ENCODE results near the gene CYREN. TPM values are rescaled to one million over a fixed set of nuclear protein-coding genes. Genes with fewer than 3 reads are reported as not detected.

Gene CYREN
- polyA plus RNA-seq, 1 donor (not counting 4 experiments of a cell fraction or from before 2014, with no cell fraction given): 41.7 TPM

DNA sequence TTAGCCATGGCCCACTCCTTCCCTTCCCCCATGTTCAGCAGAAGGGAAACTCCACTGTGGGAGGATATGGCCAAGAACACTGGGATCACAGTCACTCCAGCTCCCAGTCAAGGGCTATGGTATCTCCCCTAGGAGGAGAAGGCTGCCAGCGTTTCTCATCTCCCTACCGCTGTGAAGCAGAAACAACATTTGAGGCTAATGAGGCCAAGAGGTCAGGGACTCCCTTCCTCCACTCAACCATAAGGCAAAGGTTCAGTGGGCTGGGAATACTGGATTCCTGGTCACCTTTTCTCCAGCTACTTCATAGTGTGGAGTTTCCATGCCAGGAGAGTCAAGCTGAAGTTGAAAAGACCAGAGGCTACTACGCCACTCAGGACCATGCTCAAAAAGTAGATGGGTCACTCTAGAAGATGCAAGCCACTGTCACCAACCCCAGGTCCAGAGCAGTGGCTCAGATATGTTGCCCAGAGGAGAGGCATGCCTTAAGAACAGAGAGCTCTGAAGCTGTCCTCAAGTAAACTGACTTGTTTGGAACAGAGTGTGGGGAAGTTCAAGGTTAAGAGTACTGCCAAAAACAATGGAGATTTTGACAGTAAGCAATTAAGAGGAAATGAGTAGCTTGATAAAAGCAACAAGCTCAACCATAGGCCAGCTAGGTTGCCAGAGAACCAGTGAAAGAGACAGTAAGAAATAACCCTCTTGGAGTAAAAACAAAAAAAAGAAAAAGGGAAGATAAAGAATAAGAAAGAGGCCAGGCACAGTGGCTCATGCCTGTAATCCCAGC, 26.4 kb downstream of the CYREN start:
- dilution Hi-C loops (cut with MboI; ENCODE audit: extremely low pct_ligation_motif_present, low sequenced_read_pairs): no loop called here
- no peak overlapping the region for H2AFZ ChIP-seq (ENCODE audit: control insufficient read depth, low read length)

DNA sequence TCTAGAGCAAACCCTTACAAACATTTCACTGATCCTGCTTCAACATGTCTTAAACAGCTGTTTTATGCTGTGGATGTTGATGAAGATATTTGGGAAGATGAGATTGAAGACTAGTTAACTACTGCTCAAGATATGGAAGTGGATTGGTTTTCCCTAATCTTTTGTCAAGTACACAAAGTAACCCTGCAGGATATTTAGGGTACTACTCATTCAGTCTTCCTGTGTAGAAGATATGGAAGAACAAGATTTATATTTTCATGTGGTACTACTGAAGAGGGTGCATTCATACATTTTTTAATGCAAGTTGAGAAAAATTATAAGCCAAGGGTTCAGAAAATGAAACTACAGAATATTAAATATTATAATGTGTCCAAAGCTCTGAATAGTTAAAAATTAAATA, 40.9 kb downstream of the CYREN start:
- H4K20me1 ChIP-seq (ENCODE audit: control insufficient read depth, extremely low read depth, insufficient read depth, low read length): no peaks in the 10 kb centered on the region
- H3K27ac ChIP-seq (ENCODE audit: control insufficient read depth, insufficient read depth, low read length): no peak overlapping the region
- no peaks in the 10 kb centered on the region for H3K36me3 ChIP-seq (ENCODE audit: control insufficient read depth in 2 of 2, extremely low read depth in 1 of 2, insufficient read depth in 2 of 2, low read length in 2 of 2)
- no peak overlapping the region for H3K4me2 ChIP-seq (ENCODE audit: control insufficient read depth, extremely low read depth, insufficient read depth, low read depth, low read length)
- H3K9ac ChIP-seq (ENCODE audit: control insufficient read depth, extremely low read depth, insufficient read depth, low read length): no peak overlapping the region
- TF ChIP-seq, protein P1, sequence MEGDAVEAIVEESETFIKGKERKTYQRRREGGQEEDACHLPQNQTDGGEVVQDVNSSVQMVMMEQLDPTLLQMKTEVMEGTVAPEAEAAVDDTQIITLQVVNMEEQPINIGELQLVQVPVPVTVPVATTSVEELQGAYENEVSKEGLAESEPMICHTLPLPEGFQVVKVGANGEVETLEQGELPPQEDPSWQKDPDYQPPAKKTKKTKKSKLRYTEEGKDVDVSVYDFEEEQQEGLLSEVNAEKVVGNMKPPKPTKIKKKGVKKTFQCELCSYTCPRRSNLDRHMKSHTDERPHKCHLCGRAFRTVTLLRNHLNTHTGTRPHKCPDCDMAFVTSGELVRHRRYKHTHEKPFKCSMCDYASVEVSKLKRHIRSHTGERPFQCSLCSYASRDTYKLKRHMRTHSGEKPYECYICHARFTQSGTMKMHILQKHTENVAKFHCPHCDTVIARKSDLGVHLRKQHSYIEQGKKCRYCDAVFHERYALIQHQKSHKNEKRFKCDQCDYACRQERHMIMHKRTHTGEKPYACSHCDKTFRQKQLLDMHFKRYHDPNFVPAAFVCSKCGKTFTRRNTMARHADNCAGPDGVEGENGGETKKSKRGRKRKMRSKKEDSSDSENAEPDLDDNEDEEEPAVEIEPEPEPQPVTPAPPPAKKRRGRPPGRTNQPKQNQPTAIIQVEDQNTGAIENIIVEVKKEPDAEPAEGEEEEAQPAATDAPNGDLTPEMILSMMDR (optimal IDR thresholded peaks at IDR 0.05 in 1 of 3, IDR thresholded peaks at IDR 0.05 in 1 of 3, conservative IDR thresholded peaks at IDR 0.05 in 1 of 3; ENCODE audit: extremely low read depth in 1 of 3, insufficient read depth in 2 of 3, low read length in 3 of 3): no peak
- TF ChIP-seq EZH2 (IDR thresholded peaks at IDR 0.05; ENCODE audit: low read length): no peak
- H3K9me3 ChIP-seq (ENCODE audit: control insufficient read depth, low read depth, low read length): no peaks in the 10 kb centered on the region
- DNase-seq (ENCODE audit: low read depth, low spot score): no peak
- dilution Hi-C loops (cut with MboI; ENCODE audit: extremely low pct_ligation_motif_present, low sequenced_read_pairs): no loop called here
- H3K4me3 ChIP-seq (ENCODE audit: control insufficient read depth in 2 of 3, extremely low read depth in 1 of 3, insufficient read depth in 2 of 3, low read depth in 1 of 3, low read length in 3 of 3): no peak overlapping the region
- no peaks in the 10 kb centered on the region for H3K9me1 ChIP-seq (ENCODE audit: control insufficient read depth, extremely low read depth, insufficient read depth, low read length)
- no peaks in the 10 kb centered on the region for H3K4me1 ChIP-seq (ENCODE audit: control insufficient read depth, extremely low read depth, insufficient read depth, low read length)
- H2AFZ ChIP-seq (ENCODE audit: control insufficient read depth, low read length): no peak overlapping the region
- no peaks in the 10 kb centered on the region for H3K79me2 ChIP-seq (ENCODE audit: control insufficient read depth, insufficient read depth, low read length)
- FAIRE-seq: peak; percentile 56
- no peaks in the 10 kb centered on the region for H3K27me3 ChIP-seq (ENCODE audit: control insufficient read depth, extremely low read depth, insufficient read depth, low read length)

More for the DNA sequence above, 26.4 kb downstream of the CYREN start:
- H3K4me2 ChIP-seq (ENCODE audit: control insufficient read depth, extremely low read depth, insufficient read depth, low read depth, low read length): no peak overlapping the region
- no peaks in the 10 kb centered on the region for H4K20me1 ChIP-seq (ENCODE audit: control insufficient read depth, extremely low read depth, insufficient read depth, low read length)
- no peak overlapping the region for H3K4me3 ChIP-seq (ENCODE audit: control insufficient read depth in 2 of 3, extremely low read depth in 1 of 3, insufficient read depth in 2 of 3, low read depth in 1 of 3, low read length in 3 of 3)
- H3K27ac ChIP-seq (ENCODE audit: control insufficient read depth, insufficient read depth, low read length): no peak overlapping the region
- H3K9me3 ChIP-seq (ENCODE audit: control insufficient read depth, low read depth, low read length): no peaks in the 10 kb centered on the region
- TF ChIP-seq EZH2 (IDR thresholded peaks at IDR 0.05; ENCODE audit: low read length): no peak
- TF ChIP-seq, protein P1 (optimal IDR thresholded peaks at IDR 0.05 in 1 of 3, IDR thresholded peaks at IDR 0.05 in 1 of 3, conservative IDR thresholded peaks at IDR 0.05 in 1 of 3; ENCODE audit: extremely low read depth in 1 of 3, insufficient read depth in 2 of 3, low read length in 3 of 3): no peak
- no peaks in the 10 kb centered on the region for H3K79me2 ChIP-seq (ENCODE audit: control insufficient read depth, insufficient read depth, low read length)
- peaks cover 6% of the 10 kb centered on the region for H3K27me3 ChIP-seq (ENCODE audit: control insufficient read depth, extremely low read depth, insufficient read depth, low read length)
- no peaks in the 10 kb centered on the region for H3K4me1 ChIP-seq (ENCODE audit: control insufficient read depth, extremely low read depth, insufficient read depth, low read length)
- DNase-seq (ENCODE audit: low read depth, low spot score) (no peak), FAIRE-seq (no peak)
- no peaks in the 10 kb centered on the region for H3K9me1 ChIP-seq (ENCODE audit: control insufficient read depth, extremely low read depth, insufficient read depth, low read length)
- H3K36me3 ChIP-seq (ENCODE audit: control insufficient read depth in 2 of 2, extremely low read depth in 1 of 2, insufficient read depth in 2 of 2, low read length in 2 of 2): no peaks in the 10 kb centered on the region
- no peak overlapping the region for H3K9ac ChIP-seq (ENCODE audit: control insufficient read depth, extremely low read depth, insufficient read depth, low read length)
